OCI-LY3 (cell line): ENCODE data around the gene KCNIP4.

ENCODE experiments used
- CTCF ChIP-seq: fragments of 200-600, 300-600 bp; sonication (generic); IDR thresholded peaks from 2 replicates; pipeline ENCODE4 v1.5.1; 2014; ENCODE audit warnings: antibody characterized with exemption, low read length, low read depth
- EZH2phosphoT487 ChIP-seq: fragments of 200-600 bp; shearing (Covaris generic); IDR thresholded peaks from 2 replicates; pipeline ENCODE4 v1.6.1; 2018; ENCODE audit warnings: antibody characterized with exemption, mixed run types, low read depth

GRCh38 chr4:20724915-20725314 lies 1223.7 kb downstream of the KCNIP4 start:
- TF ChIP-seq CTCF (no peak), EZH2phosphoT487 (no peak)
